ENCODE results near the gene UCK2. TPM values are rescaled to one million over a fixed set of nuclear protein-coding genes. Genes with fewer than 3 reads are reported as not detected.

UCK2 gene
- total and polyA plus RNA-seq, 10 of the 15 experiments (the other 5 are each of a cell fraction or from before 2014, with no cell fraction given), result 55.3 to 106 (median 84.9) TPM

- TF ChIP-seq PBX3 (IDR thresholded peaks at IDR 0.05; ENCODE audit: insufficient replicate concordance, low read depth, low read length) (no peak), YY1 (IDR thresholded peaks at IDR 0.05; ENCODE audit: low read depth, low read length) (no peak), CHD2 (IDR thresholded peaks at IDR 0.05; ENCODE audit: borderline replicate concordance, low read depth, low read length) (no peak), TARDBP (IDR thresholded peaks at IDR 0.05; ENCODE audit: borderline replicate concordance) (no peak), FOS (IDR thresholded peaks at IDR 0.05; ENCODE audit: borderline replicate concordance, extremely low read depth, insufficient read length) (no peak), FOXM1 (IDR thresholded peaks at IDR 0.05; ENCODE audit: low read depth, low read length) (no peak), RCOR1 (conservative IDR thresholded peaks at IDR 0.05; ENCODE audit: low read depth, low read length) (no peak), BHLHE40 (IDR thresholded peaks at IDR 0.05; ENCODE audit: borderline replicate concordance in 1 of 2, low read depth in 2 of 2, low read length in 1 of 2) (no peak)
Measured at GRCh38 chr1:165823552-165824268, 3.7 kb upstream of the UCK2 start (continued).

GRCh38 chr1:165824269-165824643 is 3.2 kb upstream of the UCK2 start:
- no TSS peak for BruUV-seq (replicated peaks)
- Histone ChIP-seq H3K4me3 (no peak overlapping the region), H3K79me2 (ENCODE audit: control insufficient read depth, insufficient read depth, low read length) (peaks cover 19% of the 10 kb centered on the region), H3K4me2 (ENCODE audit: control insufficient read depth, insufficient read depth) (no peak overlapping the region), H2AFZ (ENCODE audit: control insufficient read depth, low read depth, low read length) (no peak overlapping the region), H3K9ac (ENCODE audit: control insufficient read depth, insufficient read depth, low read length) (no peak overlapping the region), H3K27me3 (replicated peaks in 1 of 2; ENCODE audit: control insufficient read depth in 2 of 2, insufficient read depth in 2 of 2, low read length in 1 of 2) (no peaks in the 10 kb centered on the region), H3K9me3 (replicated peaks; ENCODE audit: control insufficient read depth, insufficient read depth, low read length) (no peaks in the 10 kb centered on the region), H3K36me3 (ENCODE audit: control insufficient read depth in 2 of 2, insufficient read depth in 2 of 2, low read length in 1 of 2) (no peaks in the 10 kb centered on the region), H3K4me1 (ENCODE audit: control insufficient read depth, insufficient read depth, low read length) (no peaks in the 10 kb centered on the region; the same call in 1 of the 2 replicates), H3K27ac (ENCODE audit: control insufficient read depth, insufficient read depth) (no peak overlapping the region), H4K20me1 (ENCODE audit: control insufficient read depth, insufficient read depth) (no peaks in the 10 kb centered on the region)
- DNase-seq (ENCODE audit: low read depth, low spot score) (no peak), ATAC-seq (no peak), FAIRE-seq (no peak)
- ChIA-PET RAD21 (ENCODE audit: unreplicated experiment) (interaction anchor here (0.8 to 1.9 kb wide), 3 partner anchors 48 to 92 kb away, joined by 3 to 5 read pairs (median 5); no protein-coding TSS in a partner anchor), CTCF (interaction anchor here (1.2 to 2.2 kb wide), 8 partner anchors 19 to 224 kb away, joined by 3 to 9 read pairs (median 4); partner anchors contain the start of gene ALDH9A1), POLR2A (no interaction called here), SMC1A (ENCODE audit: uncharacterized antibody, unreplicated experiment) (interaction anchor here (1.0 to 2.9 kb wide), 10 partner anchors 14 to 91 kb away, joined by 3 to 11 read pairs (median 4); no protein-coding TSS in a partner anchor)
- intact Hi-C loops (cut with micrococcal nuclease; ENCODE audit: unreplicated experiment) (loop anchor here (10.0 kb wide), 1 partner anchor 429 kb away; no protein-coding TSS in a partner anchor), in situ Hi-C loops (cut with MboI) (no loop called here)
- TF ChIP-seq IRF4 (IDR thresholded peaks at IDR 0.05; ENCODE audit: low read depth, low read length) (no peak), MTA3 (IDR thresholded peaks at IDR 0.05; ENCODE audit: borderline replicate concordance, low read length) (no peak), BACH1 (IDR thresholded peaks at IDR 0.05; ENCODE audit: borderline replicate concordance) (no peak), USF2 (IDR thresholded peaks at IDR 0.05; ENCODE audit: borderline replicate concordance, low read depth, low read length) (no peak), FOXM1 (IDR thresholded peaks at IDR 0.05; ENCODE audit: low read depth, low read length) (no peak)
- WGBS (ENCODE audit: insufficient coverage, insufficient replicate concordance, low lambda C conversion rate, missing lambda C conversion rate), result 93% methylated on average over 1 of the region's 1 CpG
